Measurements from ENCODE around the gene COL4A1. TPM values are rescaled to one million over a fixed set of nuclear protein-coding genes. Genes with fewer than 3 reads are reported as not detected.

Gene COL4A1
- total and polyA plus RNA-seq, 2 of the 13 experiments (the other 11 are each of a cell fraction or from before 2014, with no cell fraction given), result not detected

- FAIRE-seq (no peak), ATAC-seq (no peak), DNase-seq (ENCODE audit: low spot score) (no peak)
- Histone ChIP-seq H3K36me3 (replicated peaks in 1 of 2; ENCODE audit: control insufficient read depth in 1 of 2, insufficient read depth in 2 of 2, low read length in 2 of 2) (no peaks in the 10 kb centered on the region), H3K4me3 (replicated peaks in 1 of 3; ENCODE audit: insufficient read depth in 1 of 3, low read depth in 2 of 3, low read length in 3 of 3) (no peak overlapping the region), H3K4me1 (ENCODE audit: insufficient read depth, low read length) (no peaks in the 10 kb centered on the region), H3K79me2 (ENCODE audit: insufficient read depth, low read length) (no peaks in the 10 kb centered on the region), H3K27ac (ENCODE audit: extremely low read length, insufficient read depth, low read length) (no peak overlapping the region), H2AFZ (ENCODE audit: low read length) (no peak overlapping the region), H4K20me1 (ENCODE audit: insufficient read depth, low read length) (no peaks in the 10 kb centered on the region), H3K9me3 (ENCODE audit: low read length) (no peaks in the 10 kb centered on the region), H3K27me3 (ENCODE audit: control insufficient read depth in 1 of 2, insufficient read depth in 2 of 2, low read length in 2 of 2) (peaks cover 3 to 40% of the 10 kb centered on the region in 2 experiments; a peak in 3 of 5 replicates), H3K9ac (ENCODE audit: insufficient read depth, low read depth, low read length) (no peak overlapping the region), H3K4me2 (ENCODE audit: low read depth, low read length) (no peak overlapping the region)
- CTCF ChIA-PET (ENCODE audit: low intra/inter-chr PET ratio, low total read pairs), result no interaction called here
- TF ChIP-seq ATF4 (CRISPR knock-in tag; IDR thresholded peaks at IDR 0.05), result no peak
- TF ChIP-seq NCOA2 (CRISPR knock-in tag; IDR thresholded peaks at IDR 0.05), result no peak
- TF ChIP-seq CENPBD1 (CRISPR knock-in tag; IDR thresholded peaks at IDR 0.05; ENCODE audit: borderline replicate concordance, low read depth), result no peak
- no peak for TF ChIP-seq HNRNPUL1 (IDR thresholded peaks at IDR 0.05; ENCODE audit: low read depth, low read length)
- TF ChIP-seq E2F1 (CRISPR knock-in tag; IDR thresholded peaks at IDR 0.05), result no peak
- TF ChIP-seq HINFP (CRISPR knock-in tag; IDR thresholded peaks at IDR 0.05; ENCODE audit: low read depth), result no peak
- no peak for TF ChIP-seq HOXD1 (CRISPR knock-in tag; IDR thresholded peaks at IDR 0.05)
- TF ChIP-seq POGZ (CRISPR knock-in tag; IDR thresholded peaks at IDR 0.05), result no peak
- no peak for TF ChIP-seq ZNF207 (IDR thresholded peaks at IDR 0.05; ENCODE audit: borderline replicate concordance)
- TF ChIP-seq ZNF484 (CRISPR knock-in tag; IDR thresholded peaks at IDR 0.05; ENCODE audit: borderline replicate concordance, low read depth), result no peak
- TF ChIP-seq MZF1 (CRISPR knock-in tag; IDR thresholded peaks at IDR 0.05; ENCODE audit: borderline replicate concordance), result no peak
- TF ChIP-seq NR2F6 (IDR thresholded peaks at IDR 0.05), result no peak
- no peak for TF ChIP-seq NR2F6 (CRISPR knock-in tag; IDR thresholded peaks at IDR 0.05)
- TF ChIP-seq ZNF557 (CRISPR knock-in tag; IDR thresholded peaks at IDR 0.05), result no peak
- no peak for TF ChIP-seq ZFP90 (CRISPR knock-in tag; IDR thresholded peaks at IDR 0.05; ENCODE audit: borderline replicate concordance)
- TF ChIP-seq SALL2 (CRISPR knock-in tag; IDR thresholded peaks at IDR 0.05), result no peak
- TF ChIP-seq CSRNP1 (CRISPR knock-in tag; IDR thresholded peaks at IDR 0.05), result no peak
- intact Hi-C loops (cut with micrococcal nuclease; ENCODE audit: unreplicated experiment) (no loop called here), in situ Hi-C loops (cut with HindIII; ENCODE audit: extremely low pct_ligation_motif_present, low pct_unique_long_range_greater_than_20kb) (no loop called here)
- BruUV-seq (replicated peaks), result no TSS peak
- WGBS (ENCODE audit: low lambda C conversion rate), result 5% methylated on average over 12 of the region's 15 CpGs
- POLR2A ChIA-PET, result no interaction called here
Observed at GRCh38 chr13:110290826-110291225, 16.1 kb downstream of the COL4A1 start.
